ENCODE data around the gene FXYD5.

FXYD5 gene

DNA sequence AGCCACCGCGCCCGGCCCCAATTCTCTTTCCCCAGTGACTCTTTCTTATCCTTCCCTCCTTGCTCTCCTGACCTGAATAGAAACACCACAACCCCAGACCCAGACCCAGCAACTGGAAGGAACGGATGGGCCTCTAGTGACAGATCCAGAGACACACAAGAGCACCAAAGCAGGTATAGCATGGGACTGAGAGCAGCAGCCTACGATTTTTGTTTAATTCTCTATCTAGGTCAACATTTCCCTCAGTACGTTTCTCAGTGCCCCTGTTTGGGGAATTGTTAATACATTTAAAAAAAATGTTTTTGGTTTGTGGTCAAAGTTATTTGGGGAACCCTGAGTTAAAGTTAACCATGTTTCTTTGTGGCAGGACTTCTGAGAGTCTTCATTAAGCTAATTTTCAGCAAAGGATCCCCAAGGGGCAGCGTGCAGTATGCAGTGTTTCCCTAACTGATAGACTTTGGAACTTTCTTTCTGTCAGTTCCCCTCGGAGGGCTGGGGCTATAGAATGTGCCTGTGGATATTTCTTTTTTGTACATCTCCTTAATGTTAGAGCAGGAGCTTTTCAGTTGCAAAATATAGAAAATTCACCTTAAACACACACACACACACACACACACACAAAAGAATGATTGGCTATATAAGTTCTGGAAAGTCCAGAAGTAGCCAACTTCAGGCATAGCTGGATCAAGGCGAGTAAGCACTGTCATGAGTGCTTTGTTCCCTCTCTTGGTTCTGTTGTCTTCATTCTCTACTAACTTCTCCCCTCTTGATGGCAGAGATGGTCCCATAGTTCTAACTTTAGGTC lies 6.3 kb downstream of the FXYD5 start:
- no peak for DNase-seq

DNA sequence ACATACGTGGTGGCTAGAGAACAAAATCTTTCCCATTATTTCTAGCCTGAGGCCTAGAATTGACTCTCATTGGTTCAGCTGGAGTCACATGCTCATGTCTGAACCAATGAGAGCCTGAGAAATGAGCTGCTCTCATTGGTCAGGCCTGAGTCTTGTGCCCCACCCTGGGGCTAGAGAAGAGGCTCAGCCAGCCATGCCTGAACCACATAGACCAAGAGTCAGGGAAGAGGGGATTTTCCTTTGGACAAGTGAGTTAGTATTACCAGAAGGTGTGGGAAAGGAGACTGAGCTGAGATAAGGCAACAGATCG lies 6.9 kb downstream of the FXYD5 start:
- no peak for DNase-seq

DNA sequence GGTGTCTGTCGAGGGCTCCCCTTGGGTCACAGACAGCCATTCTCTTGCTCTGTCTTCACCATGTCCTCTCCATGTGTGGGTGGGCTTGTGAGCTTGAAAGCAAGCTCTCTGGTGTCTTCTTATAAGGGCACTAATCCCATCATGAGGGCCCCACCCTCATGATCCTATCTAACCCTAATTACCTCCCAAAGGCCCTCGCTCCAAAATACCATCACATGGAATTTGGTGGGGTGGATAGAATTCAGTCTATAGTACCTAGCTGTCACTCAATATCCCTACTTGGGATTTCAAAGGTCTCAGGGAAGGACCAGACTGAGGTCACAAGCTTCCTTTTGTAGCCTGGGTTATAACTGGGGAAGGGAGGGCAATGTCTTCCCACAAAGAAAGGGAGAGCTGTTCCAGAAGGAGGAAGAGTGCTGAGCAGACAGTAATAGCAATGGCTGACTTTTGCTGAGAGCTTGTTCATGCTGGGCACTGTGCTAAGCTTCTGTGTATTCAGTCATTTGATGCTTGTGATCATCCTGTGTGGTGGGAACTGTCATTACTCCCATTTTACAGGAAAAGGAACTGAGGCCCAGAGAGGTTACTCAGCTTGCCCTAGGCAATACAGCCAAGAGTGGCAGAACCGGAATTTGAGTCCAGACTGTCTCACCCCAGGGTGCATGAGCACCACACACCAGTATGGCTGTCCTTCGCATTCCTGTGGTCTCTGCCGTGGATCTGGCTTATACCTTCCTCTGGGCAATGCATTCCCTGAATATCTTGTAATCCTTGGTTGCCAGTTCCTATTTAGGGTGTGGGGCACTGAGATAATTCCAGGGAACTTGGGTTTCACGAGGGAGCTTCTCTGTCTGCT lies 8.2 kb downstream of the FXYD5 start:
- DNase-seq = no peak

DNA sequence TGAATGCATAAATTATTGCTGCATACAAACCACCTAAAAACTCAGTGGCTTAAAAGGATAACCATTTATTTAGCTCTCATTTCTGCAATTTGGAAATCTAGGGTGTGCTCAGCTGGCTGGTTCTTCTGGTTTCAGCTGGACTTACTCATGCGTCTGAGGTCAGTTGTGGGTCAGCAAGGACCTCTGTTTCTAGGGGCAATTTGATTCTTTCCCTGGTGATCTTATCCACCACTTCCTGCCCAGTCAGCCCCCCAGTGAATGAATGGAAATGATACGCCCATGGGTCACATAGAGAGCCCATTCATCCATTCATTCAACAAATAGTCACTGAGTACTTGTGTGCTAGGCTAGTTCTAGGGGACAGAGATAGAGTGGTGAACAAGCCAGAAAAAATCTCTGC lies 9.9 kb downstream of the FXYD5 start:
- DNase-seq = no peak

DNA sequence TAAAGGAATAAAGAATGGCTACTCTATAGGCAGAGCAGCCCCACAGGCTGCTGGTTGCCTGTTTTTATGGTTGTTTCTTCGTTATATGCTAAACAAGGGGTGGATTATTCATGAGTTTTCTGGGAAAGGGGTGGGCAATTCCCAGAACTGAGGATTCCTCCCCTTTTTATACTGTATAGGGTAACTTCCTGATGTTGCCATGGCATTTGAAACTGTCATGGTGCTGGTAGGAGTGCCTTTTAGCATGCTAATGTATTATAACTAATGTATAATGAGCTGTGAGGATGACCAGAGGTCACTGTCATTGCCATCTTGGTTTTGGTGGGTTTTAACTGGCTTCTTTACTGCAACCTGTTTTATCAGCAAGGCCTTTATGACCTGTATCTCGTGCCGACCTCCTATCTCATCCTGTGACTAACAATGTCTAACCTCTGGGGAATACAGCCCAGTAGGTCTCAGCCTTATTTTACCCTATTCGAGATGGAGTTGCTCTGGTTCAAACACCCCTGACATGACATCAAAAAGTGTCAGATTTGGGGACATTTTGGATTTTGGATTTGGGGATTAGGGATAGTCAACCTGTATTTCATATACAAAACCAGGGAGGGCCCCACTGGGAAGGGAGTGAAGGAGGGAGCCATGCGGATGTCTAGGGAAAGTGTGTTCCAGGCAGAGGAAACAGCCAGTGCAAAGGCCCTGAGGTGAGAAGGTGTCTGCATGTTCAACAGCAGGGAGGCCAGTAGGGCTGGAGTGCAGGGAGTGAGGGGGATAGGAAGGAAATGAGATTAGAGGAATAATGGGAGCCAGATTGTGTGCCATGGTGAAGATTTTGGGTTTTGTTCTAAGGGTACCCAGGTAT lies 10.9 kb downstream of the FXYD5 start:
- DNase-seq = no peak

DNA sequence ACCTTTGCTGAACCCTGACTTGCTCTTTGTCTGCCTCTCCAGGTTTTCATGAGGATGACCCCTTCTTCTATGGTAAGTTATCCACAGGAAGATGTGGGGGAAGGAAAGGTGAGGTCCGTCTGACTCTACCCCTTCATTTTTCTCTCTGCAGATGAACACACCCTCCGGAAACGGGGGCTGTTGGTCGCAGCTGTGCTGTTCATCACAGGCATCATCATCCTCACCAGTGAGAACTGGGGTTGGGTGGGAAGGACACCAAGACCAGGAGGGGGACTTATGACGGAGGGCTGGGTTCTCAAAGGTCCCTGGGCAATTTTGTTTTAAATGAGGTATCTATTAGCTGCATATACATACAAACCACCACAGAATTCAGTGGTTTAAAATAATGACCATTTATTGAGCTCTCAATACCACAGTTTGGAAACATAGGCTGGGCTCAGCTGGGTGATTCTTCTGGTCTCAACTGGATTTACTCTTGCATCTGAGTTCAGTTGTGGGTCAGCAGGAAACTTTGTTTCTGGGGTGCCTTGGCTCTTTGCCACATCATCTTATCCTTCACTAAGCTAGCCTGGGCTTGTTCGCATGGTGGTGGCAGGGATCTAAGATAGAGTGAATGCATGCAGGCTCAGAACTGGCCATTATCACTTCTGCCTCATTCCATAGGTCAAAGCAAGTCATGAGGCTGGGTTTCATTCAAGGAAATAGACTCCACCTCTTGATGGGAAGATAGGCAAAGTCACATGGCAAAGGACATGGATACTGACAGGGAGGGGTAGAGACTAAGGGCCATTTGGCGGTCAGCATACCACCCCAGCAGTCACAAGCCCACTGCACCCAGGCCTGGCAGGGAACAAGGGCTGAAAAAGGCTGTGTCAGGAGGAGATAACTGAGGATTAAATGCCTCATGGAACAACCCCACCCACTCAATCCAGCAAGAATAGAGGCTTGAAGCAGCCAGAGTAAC lies 11.8 kb downstream of the FXYD5 start:
- no peak for DNase-seq

DNA sequence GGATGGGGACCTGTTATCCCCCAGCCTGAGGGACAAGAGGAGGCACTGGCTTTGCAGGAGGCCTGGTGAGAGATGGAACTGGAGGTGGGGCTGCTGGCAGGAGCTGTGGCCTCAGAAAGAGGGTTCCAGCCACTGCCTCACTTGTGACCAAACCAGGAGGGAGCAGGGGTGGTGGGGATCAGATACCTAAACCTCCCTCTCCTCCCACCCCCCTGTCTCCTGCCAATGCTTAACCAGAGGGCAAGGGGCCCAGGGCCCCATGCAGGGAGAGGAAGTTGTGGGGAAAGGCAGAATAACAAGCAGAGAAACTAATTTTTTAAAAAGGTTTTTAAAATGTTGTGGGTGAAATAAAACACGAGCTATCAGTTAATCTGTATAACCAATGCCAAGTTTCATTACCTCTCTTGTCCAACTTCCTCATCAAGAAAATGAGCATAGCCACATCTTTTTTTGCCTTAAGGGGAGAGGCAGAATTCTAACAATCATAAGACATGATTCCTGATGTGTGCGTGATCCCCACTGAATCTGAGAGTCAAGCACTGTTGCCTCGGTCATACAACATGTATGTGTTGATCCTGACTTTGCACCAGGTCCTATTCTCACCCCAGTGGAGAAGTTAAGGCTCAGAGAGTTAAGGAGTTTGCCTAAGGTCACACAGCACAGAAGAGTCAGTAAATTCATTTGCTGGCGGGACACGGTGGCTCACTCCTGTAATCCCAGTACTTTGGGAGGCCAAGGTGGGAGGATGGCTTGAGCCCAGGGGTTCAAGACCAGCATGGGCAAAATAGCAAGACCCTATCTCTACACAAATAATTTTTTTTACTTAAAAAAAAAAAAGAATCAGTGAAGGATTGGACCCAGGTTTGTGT lies 12.9 kb downstream of the FXYD5 start:
- peak; percentile 26 for DNase-seq

DNA sequence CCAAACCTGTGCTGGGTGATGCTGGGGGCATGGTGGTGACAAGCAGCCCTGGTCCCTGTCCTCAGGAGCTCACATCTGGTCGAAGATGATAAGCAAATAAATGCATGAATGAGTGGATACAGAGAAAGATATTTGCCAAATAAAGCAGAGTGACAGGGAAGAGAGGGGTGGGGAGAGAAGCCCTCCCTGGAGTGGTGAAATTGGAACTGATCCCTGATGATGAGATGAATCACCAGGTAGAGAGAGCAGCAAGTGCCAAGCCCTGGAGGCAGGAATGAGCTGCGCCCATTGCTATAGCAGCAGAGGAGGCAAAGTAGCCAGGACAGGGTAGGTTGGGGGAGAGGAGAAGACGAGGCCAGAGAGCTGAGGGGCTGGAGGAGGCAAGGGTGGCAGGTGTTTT lies 13.7 kb downstream of the FXYD5 start:
- DNase-seq = no peak

DNA sequence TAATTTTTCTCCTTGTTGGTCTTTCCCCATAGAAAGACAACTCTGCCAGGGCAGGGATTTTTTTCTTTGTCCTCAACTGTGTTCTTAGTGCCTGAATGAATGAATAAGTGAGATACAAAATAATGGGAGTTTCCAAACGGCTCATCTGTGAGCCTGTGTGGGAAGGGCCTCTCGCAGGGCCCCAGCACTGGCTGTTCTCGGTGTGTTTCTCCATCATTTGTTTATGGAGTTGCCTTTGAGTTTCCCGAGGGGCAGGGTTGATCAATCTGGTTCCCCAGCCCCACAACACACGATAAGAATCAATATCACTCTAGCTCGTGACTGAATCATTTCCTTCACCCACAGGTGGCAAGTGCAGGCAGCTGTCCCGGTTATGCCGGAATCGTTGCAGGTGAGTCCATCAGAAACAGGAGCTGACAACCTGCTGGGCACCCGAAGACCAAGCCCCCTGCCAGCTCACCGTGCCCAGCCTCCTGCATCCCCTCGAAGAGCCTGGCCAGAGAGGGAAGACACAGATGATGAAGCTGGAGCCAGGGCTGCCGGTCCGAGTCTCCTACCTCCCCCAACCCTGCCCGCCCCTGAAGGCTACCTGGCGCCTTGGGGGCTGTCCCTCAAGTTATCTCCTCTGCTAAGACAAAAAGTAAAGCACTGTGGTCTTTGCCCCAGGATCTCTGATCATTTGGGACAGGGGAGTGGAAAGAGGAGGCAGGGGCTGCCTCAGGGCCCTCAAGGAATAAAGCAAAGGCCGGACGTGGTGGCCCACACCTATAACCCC lies 14.9 kb downstream of the FXYD5 start:
- no peak for DNase-seq

DNA sequence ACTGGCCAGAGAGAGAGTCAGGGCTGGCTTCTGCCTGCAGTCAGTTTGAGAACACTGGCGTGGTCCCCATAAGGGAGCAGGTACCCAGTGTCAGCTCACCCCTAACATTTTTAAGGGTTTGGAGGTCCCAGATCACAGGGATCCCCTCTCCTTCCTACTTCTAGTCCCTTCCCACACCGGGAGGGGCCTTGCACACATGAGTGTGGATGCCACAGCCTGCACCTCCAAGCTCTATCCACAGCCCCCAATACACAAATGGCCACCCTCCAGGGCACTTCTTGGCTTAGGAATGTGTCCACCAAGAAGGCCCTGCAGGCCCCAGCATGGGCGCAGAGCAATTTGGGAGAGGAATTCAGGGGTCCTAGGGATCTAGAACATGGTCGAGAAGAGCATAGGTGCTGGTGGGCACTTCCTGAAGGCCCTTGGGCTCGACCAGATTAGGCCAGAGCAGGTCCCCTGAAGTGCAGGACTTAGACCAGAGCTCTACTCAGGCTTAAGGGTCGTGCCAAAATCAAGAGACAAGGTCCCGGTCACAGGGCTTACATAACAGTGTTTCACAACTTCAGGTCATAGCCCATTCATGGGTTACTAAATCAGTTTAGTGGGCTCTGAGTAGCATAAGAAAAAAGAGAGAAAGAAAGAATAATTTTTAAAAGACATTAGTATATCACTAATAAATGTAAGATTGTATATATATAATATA lies 16.0 kb downstream of the FXYD5 start:
- no peak for DNase-seq

DNA sequence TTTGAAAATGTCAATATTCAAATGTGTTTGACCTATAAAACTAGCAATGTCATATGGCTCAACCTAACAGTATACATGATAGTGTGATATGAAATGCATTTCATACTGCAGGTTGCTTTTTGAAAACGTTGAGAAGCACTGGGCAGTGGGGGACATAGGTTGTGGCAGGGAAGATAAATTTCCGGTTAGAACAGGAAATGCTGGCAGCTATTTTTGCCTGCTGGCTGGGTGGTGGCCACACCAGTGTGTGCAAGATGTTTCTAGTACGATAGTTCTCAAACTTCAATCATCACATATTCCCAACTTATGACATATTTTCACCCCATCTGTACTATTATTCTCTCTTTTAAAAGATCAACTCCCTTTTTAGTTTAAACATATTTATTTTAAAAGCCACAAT lies 17.2 kb downstream of the FXYD5 start:
- peak; percentile 19 for DNase-seq

DNA sequence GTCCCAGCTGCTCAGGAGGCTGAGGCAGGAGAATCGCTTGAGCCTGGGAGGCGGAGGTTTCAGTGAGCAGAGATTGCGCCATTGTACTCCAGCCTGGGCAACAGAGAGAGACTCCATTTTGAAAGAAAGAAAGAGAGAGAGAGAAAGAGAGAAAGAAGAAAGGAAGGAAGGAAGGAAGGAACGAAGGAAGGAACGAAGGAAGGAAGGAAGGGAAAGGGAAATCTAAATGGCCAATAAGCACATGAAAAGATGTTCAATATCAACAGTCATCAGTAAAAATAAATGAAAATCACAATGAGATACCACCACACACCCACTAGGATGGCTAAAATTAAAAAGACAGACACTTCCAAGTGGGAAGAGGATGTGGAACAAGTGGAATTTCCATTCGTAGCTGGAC lies 19.7 kb downstream of the FXYD5 start:
- no peak for DNase-seq

DNA sequence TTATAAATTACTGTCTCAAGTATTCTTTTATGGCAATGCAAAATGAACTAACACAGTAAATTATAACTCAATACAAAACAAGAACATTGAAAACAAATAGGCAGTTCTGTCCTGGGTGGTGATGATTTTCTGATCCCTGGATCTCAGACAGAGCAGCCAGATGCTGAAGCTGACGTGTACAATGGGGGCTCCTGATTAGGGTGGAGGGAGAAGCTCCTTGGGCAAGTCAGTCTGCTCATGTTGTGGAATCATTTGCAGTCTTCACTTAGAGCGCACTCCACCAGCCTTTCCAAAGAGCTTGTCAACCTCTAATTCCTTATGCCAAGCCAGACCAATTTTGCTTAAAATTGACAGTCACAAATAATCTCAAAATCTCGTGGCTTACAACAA lies 21.6 kb downstream of the FXYD5 start:
- no peak for DNase-seq

DNA sequence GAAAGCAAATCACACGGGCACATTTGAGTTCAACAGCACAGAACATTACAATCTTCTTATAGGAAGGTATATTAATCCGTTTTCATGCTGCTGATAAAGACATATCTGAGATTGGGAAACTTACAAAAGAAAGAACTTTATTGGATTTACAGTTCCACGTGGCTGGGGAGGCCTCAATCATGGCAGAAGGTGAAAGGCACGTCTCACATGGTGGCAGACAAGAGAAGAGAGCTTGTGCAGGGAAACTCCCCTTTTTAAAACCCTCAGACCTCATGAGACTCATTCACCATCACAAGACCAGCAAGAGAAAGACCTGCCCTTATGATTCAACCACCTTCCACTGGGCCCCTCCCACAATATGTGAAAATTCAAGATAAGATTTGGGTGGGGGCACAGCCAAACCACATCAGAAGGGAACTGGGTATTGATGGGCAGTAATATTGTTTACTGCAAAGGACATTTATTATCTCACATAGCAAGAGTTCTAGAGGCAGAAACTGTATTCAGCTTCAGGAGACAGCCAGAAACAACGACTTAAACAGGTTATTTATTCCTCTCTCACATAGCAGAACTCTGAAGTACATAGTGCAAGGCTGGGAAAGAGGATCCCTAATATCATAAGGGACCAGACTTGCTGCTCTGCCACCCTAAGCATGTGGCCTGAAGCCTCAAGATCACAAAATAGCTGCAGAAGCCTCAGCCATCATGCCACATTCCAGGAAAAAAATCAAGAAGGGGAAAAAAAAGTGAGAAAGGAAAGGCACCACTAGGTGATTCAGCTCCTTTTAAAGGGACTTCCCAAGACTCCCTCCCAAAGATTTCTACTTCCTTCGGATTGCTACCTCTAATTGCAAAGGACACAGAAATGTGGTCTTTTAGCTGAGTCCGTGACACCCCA lies 23.1 kb downstream of the FXYD5 start:
- no peak for DNase-seq

DNA sequence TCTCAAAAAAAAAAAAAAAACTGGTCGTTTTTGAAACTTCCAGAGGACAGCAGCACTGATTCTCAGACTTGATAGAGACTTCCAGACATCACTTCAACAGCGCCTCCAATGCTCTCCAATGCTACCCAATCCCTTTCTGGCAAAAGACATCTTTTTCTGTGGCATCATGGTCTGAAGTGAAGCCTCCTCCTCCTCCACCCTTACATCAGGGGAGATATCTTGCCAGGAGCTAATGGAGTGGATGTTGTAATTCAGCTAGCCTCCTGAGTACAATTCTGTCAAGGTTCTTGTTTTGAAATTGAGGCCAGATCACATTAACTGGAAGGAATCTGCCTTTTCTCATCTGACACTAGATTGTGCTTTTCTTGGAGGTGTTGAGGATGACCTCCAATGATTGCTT lies 24.2 kb downstream of the FXYD5 start:
- no peak for DNase-seq

DNA sequence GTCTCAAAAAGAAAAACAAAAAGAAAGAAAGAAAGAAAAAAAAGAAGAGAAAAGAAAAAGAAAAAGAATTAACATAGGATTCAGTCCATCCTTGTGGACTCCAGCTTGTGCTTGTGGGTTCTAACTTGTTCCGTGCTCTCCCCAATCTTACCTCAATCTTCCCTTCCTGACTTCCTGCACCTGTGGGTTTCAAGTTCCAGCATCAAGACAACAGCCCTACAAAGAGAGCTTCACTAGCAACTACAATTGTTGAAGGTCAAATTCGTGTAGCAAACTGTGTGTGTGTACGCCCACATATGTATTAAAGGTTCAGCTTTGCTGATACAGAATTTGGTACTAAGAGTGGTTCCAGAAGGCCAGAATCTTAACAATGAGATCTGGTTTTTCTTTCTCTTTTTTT lies 25.3 kb downstream of the FXYD5 start:
- no peak for DNase-seq

DNA sequence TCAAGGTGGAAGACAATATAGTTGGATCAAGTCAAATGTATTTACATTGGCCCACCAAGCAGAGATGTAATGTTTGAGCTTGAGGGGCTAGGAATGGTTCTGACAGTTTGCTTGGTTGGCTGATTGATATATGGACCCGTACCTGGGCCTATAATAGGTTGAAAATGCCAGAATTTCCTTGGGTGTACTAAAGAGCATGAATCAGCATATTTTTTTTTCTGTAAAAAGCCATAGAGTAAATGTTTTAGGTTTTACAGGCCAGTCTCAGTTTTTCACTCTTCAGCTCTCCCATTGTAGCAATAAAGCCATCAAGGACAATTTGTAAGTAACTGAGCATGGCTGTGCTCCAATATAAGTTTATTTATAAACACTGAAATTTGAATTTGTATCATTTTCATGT lies 26.9 kb downstream of the FXYD5 start:
- no peak for DNase-seq

DNA sequence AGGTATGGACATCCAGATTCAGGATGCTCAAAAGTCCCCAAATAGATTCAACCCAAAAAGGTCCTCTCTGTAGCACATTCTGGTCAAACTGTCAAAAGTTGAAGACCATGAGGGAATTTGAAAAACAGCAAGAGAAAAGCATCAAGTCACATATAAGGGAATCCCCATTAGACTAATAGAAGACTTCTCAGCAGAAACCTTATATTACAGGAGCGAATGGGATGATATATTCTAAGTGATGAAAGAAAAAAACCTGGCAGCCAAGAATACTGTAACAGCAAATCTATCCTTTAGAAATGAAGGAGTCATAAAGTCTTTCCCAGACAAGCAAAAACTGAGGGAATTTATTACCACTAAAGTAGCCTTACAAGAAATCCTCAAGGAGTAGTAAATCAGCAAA lies 29.7 kb downstream of the FXYD5 start:
- DNase-seq = no peak

DNA sequence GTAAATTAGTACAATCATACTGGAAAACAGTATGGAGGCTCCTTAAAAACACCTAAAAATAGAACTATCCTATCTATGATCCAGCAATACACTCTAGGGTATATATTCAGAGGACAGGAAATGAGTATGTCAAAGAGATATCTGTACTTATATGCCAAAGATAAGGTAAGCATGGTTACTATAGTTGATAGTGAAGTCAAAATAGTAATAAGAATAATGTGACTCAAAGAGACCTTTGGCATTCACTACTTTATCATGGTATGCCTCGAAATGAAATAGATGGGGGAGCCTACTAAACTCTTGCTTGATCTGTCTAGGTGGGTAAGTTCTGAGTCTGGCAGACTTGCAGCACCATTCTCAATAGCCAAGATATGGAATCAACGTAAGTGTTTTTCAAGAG lies 30.3 kb downstream of the FXYD5 start:
- no peak for DNase-seq
